ENCODE data around the gene SEC31A.
A peak's percentile ranks its signal among the peaks of the same experiment; 100 is the strongest.
"Not testable (repeated sequence)": the region's sequence is repeated elsewhere in the genome, so short reads cannot be mapped to it uniquely, and the experiment has no call there.

Gene SEC31A

GRCh38 chr4:82851885-82852750, 38.8 kb downstream of the SEC31A start:
- peak; percentile 37 for DNase-seq (ENCODE audit: low read depth, low spot score)

GRCh38 chr4:82851318-82851717, 39.6 kb downstream of the SEC31A start:
- H3K4me3 ChIP-seq (ENCODE audit: low read length): no peak overlapping the region
- DNase-seq (ENCODE audit: low read depth, low spot score): no peak

More at GRCh38 chr4:82851885-82852750, 38.8 kb downstream of the SEC31A start:
- no peak overlapping the region for H3K4me3 ChIP-seq (ENCODE audit: low read length)

GRCh38 chr4:82850684-82851083, 40.3 kb downstream of the SEC31A start:
- H3K4me3 ChIP-seq (ENCODE audit: low read length): no peak overlapping the region
- DNase-seq (ENCODE audit: low read depth, low spot score): no peak

- H3K4me3 ChIP-seq (ENCODE audit: low read length): no peak overlapping the region
- DNase-seq (ENCODE audit: low read depth, low spot score): no peak
Measured at GRCh38 chr4:82848706-82849105, 42.2 kb downstream of the SEC31A start.

- H3K4me3 ChIP-seq (ENCODE audit: low read length): no peak overlapping the region
- no peak for DNase-seq (ENCODE audit: low read depth, low spot score)
Measured at GRCh38 chr4:82842593-82842992, 48.4 kb downstream of the SEC31A start.

GRCh38 chr4:82839624-82840023, 51.3 kb downstream of the SEC31A start:
- H3K4me3 ChIP-seq (ENCODE audit: low read length): no peak overlapping the region
- no peak for DNase-seq (ENCODE audit: low read depth, low spot score)

- no peak for DNase-seq (ENCODE audit: low read depth, low spot score)
- no peak overlapping the region for H3K4me3 ChIP-seq (ENCODE audit: low read length)
Measured at GRCh38 chr4:82833696-82834313, 57.1 kb downstream of the SEC31A start.

- H3K4me3 ChIP-seq (ENCODE audit: low read length); DNase-seq (ENCODE audit: low read depth, low spot score): not testable (repeated sequence)
Measured at GRCh38 chr4:82833060-82833459, 57.9 kb downstream of the SEC31A start.

- no peak for DNase-seq (ENCODE audit: low read depth, low spot score)
- no peak overlapping the region for H3K4me3 ChIP-seq (ENCODE audit: low read length)
Measured at GRCh38 chr4:82825425-82825824, 65.5 kb downstream of the SEC31A start.

GRCh38 chr4:82823062-82823461, 67.9 kb downstream of the SEC31A start:
- no peak for DNase-seq (ENCODE audit: low read depth, low spot score)
- H3K4me3 ChIP-seq (ENCODE audit: low read length): no peak overlapping the region

GRCh38 chr4:82820689-82821088, 70.3 kb downstream of the SEC31A start:
- no peak for DNase-seq (ENCODE audit: low read depth, low spot score)
- H3K4me3 ChIP-seq (ENCODE audit: low read length): no peak overlapping the region

GRCh38 chr4:82818664-82819662, 72.0 kb downstream of the SEC31A start:
- DNase-seq (ENCODE audit: low read depth, low spot score): no peak
- no peak overlapping the region for H3K4me3 ChIP-seq (ENCODE audit: low read length)

GRCh38 chr4:82816874-82817273, 74.1 kb downstream of the SEC31A start:
- not testable (repeated sequence) for H3K4me3 ChIP-seq (ENCODE audit: low read length); DNase-seq (ENCODE audit: low read depth, low spot score)

GRCh38 chr4:82814034-82814433, 76.9 kb downstream of the SEC31A start:
- no peak overlapping the region for H3K4me3 ChIP-seq (ENCODE audit: low read length)
- no peak for DNase-seq (ENCODE audit: low read depth, low spot score)

GRCh38 chr4:82811838-82812341, 79.1 kb downstream of the SEC31A start:
- H3K4me3 ChIP-seq (ENCODE audit: low read length): no peak overlapping the region
- DNase-seq (ENCODE audit: low read depth, low spot score): no peak

GRCh38 chr4:82811392-82811791, 79.6 kb downstream of the SEC31A start:
- no peak for DNase-seq (ENCODE audit: low read depth, low spot score)
- no peak overlapping the region for H3K4me3 ChIP-seq (ENCODE audit: low read length)

GRCh38 chr4:82810176-82810575, 80.8 kb downstream of the SEC31A start:
- no peak for DNase-seq (ENCODE audit: low read depth, low spot score)
- no peak overlapping the region for H3K4me3 ChIP-seq (ENCODE audit: low read length)

GRCh38 chr4:82809619-82810018, 81.3 kb downstream of the SEC31A start:
- H3K4me3 ChIP-seq (ENCODE audit: low read length): no peak overlapping the region
- no peak for DNase-seq (ENCODE audit: low read depth, low spot score)

GRCh38 chr4:82803746-82804145, 87.2 kb downstream of the SEC31A start:
- no peak for DNase-seq (ENCODE audit: low read depth, low spot score)
- no peak overlapping the region for H3K4me3 ChIP-seq (ENCODE audit: low read length)

Data from Jurkat, Clone E6-1 (cell line).